ENCODE measurements around the gene ULBP2. TPM values are rescaled to one million over a fixed set of nuclear protein-coding genes. Genes with fewer than 3 reads are reported as not detected.

Gene ULBP2
- total and polyA plus RNA-seq, 8 donors: 2.2 to 3.6 (median 2.5) TPM

GRCh38 chr6:149995971-149996370, 54.2 kb downstream of the ULBP2 start:
- no peak for ATAC-seq
- TF ChIP-seq CTCF (IDR thresholded peaks at IDR 0.05): no peak
- H3K4me1 ChIP-seq: peaks cover 0 to 4% of the 10 kb centered on the region in 2 donors
- no peak for DNase-seq
- no peaks in the 10 kb centered on the region for H3K36me3 ChIP-seq
- H3K27ac ChIP-seq: no peak overlapping the region
- intact Hi-C loops (cut with DNase I): no loop called here
- H3K9me3 ChIP-seq: no peaks in the 10 kb centered on the region
- H3K27me3 ChIP-seq: peaks cover 36 to 69% of the 10 kb centered on the region in 2 donors
- H3K4me3 ChIP-seq: no peak overlapping the region

Other genes with a start within 250 kb of the ULBP2 start
- gene LATS1, start 223.9 kb upstream of the ULBP2 start, total RNA-seq: 10 to 100 TPM; 25.6 to 29.2 TPM
- 10 to 100 TPM; 32.2 to 34.1 (median 33.1) TPM for gene LATS1, start 223.9 kb upstream of the ULBP2 start, polyA plus RNA-seq (ENCODE audit: insufficient read length in 6 of 6)
- 10 to 100 TPM; 28.7 to 33.8 TPM for gene NUP43, start 195.5 kb upstream of the ULBP2 start, total RNA-seq
- gene NUP43, start 195.5 kb upstream of the ULBP2 start, polyA plus RNA-seq (ENCODE audit: insufficient read length in 6 of 6): 10 to 100 TPM; 40.9 to 49.6 (median 47.6) TPM
- gene PCMT1, start 192.3 kb upstream of the ULBP2 start, total RNA-seq: 10 to 100 TPM; 61.8 to 83.2 TPM
- 10 to 100 TPM; 64.3 to 87.4 (median 80.3) TPM for gene PCMT1, start 192.3 kb upstream of the ULBP2 start, polyA plus RNA-seq (ENCODE audit: insufficient read length in 6 of 6)
- 10 to 100 TPM; 40.9 to 42.6 TPM for gene LRP11, start 77.7 kb upstream of the ULBP2 start, total RNA-seq
- 10 to 100 TPM; 30.1 to 40.3 (median 36.4) TPM for gene LRP11, start 77.7 kb upstream of the ULBP2 start, polyA plus RNA-seq (ENCODE audit: insufficient read length in 6 of 6)
- under 1 TPM; 0.35 to 0.50 TPM for gene RAET1E, start 43.9 kb upstream of the ULBP2 start, total RNA-seq
- gene RAET1E, start 43.9 kb upstream of the ULBP2 start, polyA plus RNA-seq (ENCODE audit: insufficient read length in 6 of 6): under 1 TPM; 0.20 to 0.69 (median 0.51) TPM
- under 1 TPM; 0.76 to 0.93 TPM for gene RAET1G, start 18.9 kb upstream of the ULBP2 start, total RNA-seq
- 1 to 10 TPM; 1.3 to 2.8 (median 1.7) TPM for gene RAET1G, start 18.9 kb upstream of the ULBP2 start, polyA plus RNA-seq (ENCODE audit: insufficient read length in 6 of 6)
- gene ULBP1, start 21.9 kb downstream of the ULBP2 start, total RNA-seq: 1 to 10 TPM; 1.1 to 2.1 TPM
- gene ULBP1, start 21.9 kb downstream of the ULBP2 start, polyA plus RNA-seq (ENCODE audit: insufficient read length in 6 of 6): 1 to 10 TPM; 2.7 to 6.0 (median 4.2) TPM
- under 1 TPM in 1 of 2 donors, not detected in 1; 0.58 TPM for gene RAET1L, start 83.5 kb downstream of the ULBP2 start, total RNA-seq
- gene RAET1L, start 83.5 kb downstream of the ULBP2 start, polyA plus RNA-seq (ENCODE audit: insufficient read length in 6 of 6): under 1 TPM in 2 of 6 donors, not detected in 4; 0.15 to 0.17 TPM
- gene ULBP3, start 127.1 kb downstream of the ULBP2 start, total RNA-seq: 1 to 10 TPM; 9.5 to 10.0 TPM
- 10 to 100 TPM in 4 of 6 donors, 1 to 10 TPM in 2; 8.6 to 13.0 (median 11.2) TPM for gene ULBP3, start 127.1 kb downstream of the ULBP2 start, polyA plus RNA-seq (ENCODE audit: insufficient read length in 6 of 6)
- 10 to 100 TPM; 13.6 to 33.6 TPM for gene PPP1R14C, start 201.0 kb downstream of the ULBP2 start, total RNA-seq
- gene PPP1R14C, start 201.0 kb downstream of the ULBP2 start, polyA plus RNA-seq (ENCODE audit: insufficient read length in 6 of 6): 10 to 100 TPM; 11.7 to 29.5 (median 18.6) TPM